WTC11 (cell line): Measurements from ENCODE around the gene MARK3. TPM values are rescaled to one million over a fixed set of nuclear protein-coding genes. Genes with fewer than 3 reads are reported as not detected.

ENCODE experiments used
- ATAC-seq: fragments of 200-7000 bp; cut with Tn5 transposase; 2 replicates; pipeline ENCODE4 v1.10.0; 2021; ENCODE audit warnings: mild to moderate bottlenecking, moderate library complexity
- CTCF ChIA-PET: fragments of 300-600 bp; sonication (Branson Sonifier 250); formaldehyde crosslinking; loops from one replicate; lab custom pipeline; 2021; ENCODE audit warnings: antibody characterized with exemption; lab: Charles Lee
- POLR2A ChIA-PET: fragments of 350-600 bp; sonication (Branson Sonifier 250); formaldehyde crosslinking; loops from one replicate; lab custom pipeline; 2021; ENCODE audit warnings: antibody characterized with exemption; lab: Charles Lee
- DNase-seq: peaks from one replicate; pipeline ENCODE4 v3.0.0; 2021; ENCODE audit warnings: low spot score
- H3K27ac Mint-ChIP-seq: 2 replicates; pipeline ENCODE4 v1.8.0; 2021; ENCODE audit warnings: mixed read lengths
- H3K27me3 Mint-ChIP-seq: 2 replicates; pipeline ENCODE4 v1.8.0; 2021; ENCODE audit warnings: low read depth, mild to moderate bottlenecking, moderate library complexity, mixed read lengths
- H3K36me3 Mint-ChIP-seq: 2 replicates; pipeline ENCODE4 v1.8.0; 2021; ENCODE audit warnings: mixed read lengths
- H3K4me1 Mint-ChIP-seq: 2 replicates; pipeline ENCODE4 v1.8.0; 2022; ENCODE audit warnings: mixed read lengths
- H3K4me3 Mint-ChIP-seq: 2 replicates; pipeline ENCODE4 v1.8.0; 2021; ENCODE audit warnings: mild to moderate bottlenecking, moderate library complexity, mixed read lengths
- H3K9me3 Mint-ChIP-seq: 2 replicates; pipeline ENCODE4 v1.8.0; 2021; ENCODE audit warnings: mixed read lengths
- ARID4B ChIP-seq: sonication (generic); formaldehyde crosslinking; IDR thresholded peaks from 2 replicates; pipeline ENCODE4 v1.8.0; 2023; ENCODE audit warnings: missing genetic modification reagents, mild to moderate bottlenecking, borderline replicate concordance
- ATF1 ChIP-seq: sonication (generic); formaldehyde crosslinking; IDR thresholded peaks from 2 replicates; pipeline ENCODE4 v1.8.1; 2023; ENCODE audit warnings: mild to moderate bottlenecking, moderate library complexity, missing genetic modification reagents
- CTCF ChIP-seq: fragments of 200-600 bp; IDR thresholded peaks from 2 replicates; pipeline ENCODE4 v1.8.0; 2022; ENCODE audit warnings: antibody characterized with exemption
- EMX1 ChIP-seq: fragments of 250-450 bp; sonication (Bioruptor Pico); IDR thresholded peaks from 2 replicates; pipeline ENCODE4 v1.8.0; 2021; ENCODE audit warnings: mild to moderate bottlenecking
- GABPB1 ChIP-seq: sonication (generic); formaldehyde crosslinking; IDR thresholded peaks from 2 replicates; pipeline ENCODE4 v1.8.1; 2023; ENCODE audit warnings: mild to moderate bottlenecking, missing genetic modification reagents
- GTF2I ChIP-seq: fragments of 250-450 bp; sonication (Bioruptor Pico); conservative IDR thresholded peaks from 2 replicates; pipeline ENCODE4 v1.4.0; 2021; ENCODE audit warnings: mild to moderate bottlenecking
- IRF2 ChIP-seq: sonication (generic); formaldehyde crosslinking; IDR thresholded peaks from 2 replicates; pipeline ENCODE4 v1.8.0; 2022; ENCODE audit warnings: low read depth, missing genetic modification reagents, borderline replicate concordance
- JAZF1 ChIP-seq: fragments of 250-450 bp; sonication (Bioruptor Pico); IDR thresholded peaks from 2 replicates; pipeline ENCODE4 v1.9.0; 2021; ENCODE audit warnings: moderate library complexity, mild to moderate bottlenecking, inconsistent platforms
- MLX ChIP-seq: sonication (generic); formaldehyde crosslinking; IDR thresholded peaks from 2 replicates; pipeline ENCODE4 v1.8.1; 2023; ENCODE audit warnings: mild to moderate bottlenecking, missing genetic modification reagents, moderate library complexity
- MXD4 ChIP-seq: fragments of 250-450 bp; sonication (Bioruptor Pico); IDR thresholded peaks from 2 replicates; pipeline ENCODE4 v1.8.0; 2021; ENCODE audit warnings: mild to moderate bottlenecking, moderate library complexity, borderline replicate concordance
- NFATC4 ChIP-seq: fragments of 250-450 bp; sonication (Bioruptor Pico); IDR thresholded peaks from 2 replicates; pipeline ENCODE4 v1.9.0; 2021; ENCODE audit warnings: mild to moderate bottlenecking
- PREB ChIP-seq: sonication (generic); formaldehyde crosslinking; IDR thresholded peaks from 2 replicates; pipeline ENCODE4 v1.8.1; 2022; ENCODE audit warnings: mild to moderate bottlenecking, missing genetic modification reagents, moderate library complexity, borderline replicate concordance
- SMAD3 ChIP-seq: sonication (generic); formaldehyde crosslinking; IDR thresholded peaks from 2 replicates; pipeline ENCODE4 v1.8.0; 2022; ENCODE audit warnings: missing genetic modification reagents, mild to moderate bottlenecking, borderline replicate concordance
- STAT6 ChIP-seq: sonication (generic); formaldehyde crosslinking; conservative IDR thresholded peaks from 2 replicates; pipeline ENCODE4 v1.8.1; 2023; ENCODE audit warnings: mild to moderate bottlenecking, low read depth, missing genetic modification reagents, moderate library complexity
- TP53 ChIP-seq: sonication (generic); formaldehyde crosslinking; IDR thresholded peaks from 2 replicates; pipeline ENCODE4 v1.8.1; 2023; ENCODE audit warnings: mild to moderate bottlenecking, missing genetic modification reagents
- ZNF416 ChIP-seq: fragments of 250-450 bp; sonication (Bioruptor Pico); IDR thresholded peaks from 2 replicates; pipeline ENCODE4 v1.9.0; 2021; ENCODE audit warnings: mild to moderate bottlenecking, inconsistent platforms
- ZNF425 ChIP-seq: fragments of 250-450 bp; sonication (Bioruptor Pico); conservative IDR thresholded peaks from 2 replicates; pipeline ENCODE4 v1.9.0; 2021; ENCODE audit warnings: mild to moderate bottlenecking
- total RNA-seq: library from RNA; stranded (reverse); gene quantifications from 3 replicates; pipeline ENCODE4 v1.2.3, GENCODE V29; 2021

The MARK3 gene
- total RNA-seq, 1 experiment from 2014 or later, result 93.7 TPM

- H3K4me3 Mint-ChIP-seq, result no peak overlapping the region
- no peak overlapping the region for H3K27ac Mint-ChIP-seq
- TF ChIP-seq IRF2 (CRISPR knock-in tag) (no peak), MXD4 (no peak), ARID4B (CRISPR knock-in tag) (no peak), SMAD3 (no peak), JAZF1 (no peak), ZNF425 (no peak), GABPB1 (CRISPR knock-in tag) (no peak), EMX1 (CRISPR knock-in tag) (no peak), PREB (CRISPR knock-in tag) (no peak)
- TF ChIP-seq, all 79 proteins: peak for 0
- no peak for ATAC-seq
- POLR2A ChIA-PET, result no interaction called here
- H3K9me3 Mint-ChIP-seq, result no peaks in the 10 kb centered on the region
- H3K4me1 Mint-ChIP-seq, result peaks cover 15% of the 10 kb centered on the region
- no peaks in the 10 kb centered on the region for H3K27me3 Mint-ChIP-seq
- no peaks in the 10 kb centered on the region for H3K36me3 Mint-ChIP-seq
- DNase-seq, result no peak
- CTCF ChIA-PET, result interaction anchor here (1.0 to 5.8 kb wide), 4 partner anchors 10 to 32 kb away, joined by 3 to 46 read pairs (median 5); no protein-coding TSS in a partner anchor
These were observed 147.3 kb downstream of the MARK3 start for GRCh38 chr14:103532216-103533136.

- CTCF ChIA-PET, result interaction anchor here (1.0 to 21.0 kb wide), 3 partner anchors 9 to 15 kb away, joined by 3 to 455 read pairs (median 6); partner anchors contain the start of gene CKB
- Mint-ChIP-seq H3K36me3 (no peaks in the 10 kb centered on the region), H3K4me1 (peaks cover 12% of the 10 kb centered on the region), H3K9me3 (no peaks in the 10 kb centered on the region), H3K4me3 (no peak overlapping the region)
- POLR2A ChIA-PET, result no interaction called here
- DNase-seq, result no peak
- no peak for ATAC-seq
- TF ChIP-seq STAT6 (CRISPR knock-in tag), result no peak
- no peak for TF ChIP-seq GTF2I
- TF ChIP-seq NFATC4 (CRISPR knock-in tag), result no peak
- TF ChIP-seq TP53 (CRISPR knock-in tag), result no peak
- TF ChIP-seq ZNF416, result no peak
- no peak for TF ChIP-seq CTCF
- no peak for TF ChIP-seq MLX (CRISPR knock-in tag)
- TF ChIP-seq ATF1 (CRISPR knock-in tag), result no peak
- TF ChIP-seq, all 79 proteins: peak for 0
- Mint-ChIP-seq H3K27ac (no peak overlapping the region), H3K27me3 (no peaks in the 10 kb centered on the region; the same call in 1 of the 2 replicates)
These were observed 148.2 kb downstream of the MARK3 start for GRCh38 chr14:103533137-103533998.
